SJCRH30 (cell line): ENCODE results near the gene CPEB2. TPM values are rescaled to one million over a fixed set of nuclear protein-coding genes. Genes with fewer than 3 reads are reported as not detected.
A peak's percentile ranks its signal among the peaks of the same experiment; 100 is the strongest.

Experiments
- DNase-seq, 2 experiments: peaks; one replicate each; pipeline ENCODE4 v3.0.0-alpha.2; 2015 to 2020
- H3K27ac ChIP-seq: fragments of 250-450 bp; sonication (Bioruptor Pico); 2 replicates; pipeline ENCODE4 v1.5.1; 2020; ENCODE audit warnings: mild to moderate bottlenecking, moderate library complexity
- H3K27me3 ChIP-seq: fragments of 250-450 bp; sonication (Bioruptor Pico); 2 replicates; pipeline ENCODE4 v1.5.1; 2020; ENCODE audit warnings: mild to moderate bottlenecking, moderate library complexity
- H3K36me3 ChIP-seq: fragments of 250-450 bp; sonication (Bioruptor Pico); 2 replicates; pipeline ENCODE4 v1.5.1; 2020; ENCODE audit warnings: mild to moderate bottlenecking, moderate library complexity
- H3K4me1 ChIP-seq: fragments of 250-450 bp; sonication (Bioruptor Pico); 2 replicates; pipeline ENCODE4 v1.5.1; 2020; ENCODE audit warnings: mild to moderate bottlenecking, moderate library complexity
- H3K4me3 ChIP-seq: fragments of 250-450 bp; sonication (Bioruptor Pico); 2 replicates; pipeline ENCODE4 v1.5.1; 2020; ENCODE audit warnings: mild to moderate bottlenecking, moderate library complexity
- H3K9me3 ChIP-seq: fragments of 250-450 bp; sonication (Bioruptor Pico); replicated peaks from 2 replicates; pipeline ENCODE4 v1.5.1; 2020; ENCODE audit warnings: mild to moderate bottlenecking, moderate library complexity
- total RNA-seq: library from RNA; depleted of rRNA; stranded (reverse); fragments of >200 nt; shearing (Covaris generic); gene quantifications from 2 replicates; pipeline ENCODE4 v1.2.3, GENCODE V29; 2014

The CPEB2 gene
- total RNA-seq, 1 experiment from 2014 or later = 0.73 TPM

- DNase-seq = no peak
- Histone ChIP-seq H3K9me3 (no peaks in the 10 kb centered on the region), H3K4me1 (no peaks in the 10 kb centered on the region), H3K27me3 (no peaks in the 10 kb centered on the region), H3K36me3 (no peaks in the 10 kb centered on the region), H3K4me3 (no peak overlapping the region), H3K27ac (no peak overlapping the region)
Observed at GRCh38 chr4:15021311-15021710, 19.0 kb downstream of the CPEB2 start.

GRCh38 chr4:15021946-15022345 is 19.7 kb downstream of the CPEB2 start:
- H3K4me3 ChIP-seq = no peak overlapping the region
- H3K36me3 ChIP-seq = no peaks in the 10 kb centered on the region
- H3K27ac ChIP-seq = no peak overlapping the region
- H3K4me1 ChIP-seq = no peaks in the 10 kb centered on the region
- DNase-seq = no peak
- no peaks in the 10 kb centered on the region for H3K9me3 ChIP-seq
- H3K27me3 ChIP-seq = no peaks in the 10 kb centered on the region

GRCh38 chr4:15024386-15024785 is 22.1 kb downstream of the CPEB2 start:
- Histone ChIP-seq H3K4me1 (no peaks in the 10 kb centered on the region), H3K27me3 (no peaks in the 10 kb centered on the region), H3K27ac (no peak overlapping the region), H3K4me3 (no peak overlapping the region), H3K36me3 (no peaks in the 10 kb centered on the region), H3K9me3 (no peaks in the 10 kb centered on the region)
- no peak for DNase-seq

GRCh38 chr4:15025693-15026092 is 23.4 kb downstream of the CPEB2 start:
- Histone ChIP-seq H3K36me3 (no peaks in the 10 kb centered on the region), H3K4me1 (no peaks in the 10 kb centered on the region), H3K9me3 (no peaks in the 10 kb centered on the region), H3K27me3 (no peaks in the 10 kb centered on the region), H3K4me3 (no peak overlapping the region), H3K27ac (no peak overlapping the region)
- DNase-seq = no peak

- Histone ChIP-seq H3K4me3 (no peak overlapping the region), H3K27ac (no peak overlapping the region), H3K4me1 (no peaks in the 10 kb centered on the region), H3K9me3 (no peaks in the 10 kb centered on the region), H3K36me3 (no peaks in the 10 kb centered on the region), H3K27me3 (no peaks in the 10 kb centered on the region)
- DNase-seq = no peak
Observed at GRCh38 chr4:15027921-15028435, 25.7 kb downstream of the CPEB2 start.

GRCh38 chr4:15031197-15031596 is 28.9 kb downstream of the CPEB2 start:
- Histone ChIP-seq H3K27ac (no peak overlapping the region), H3K36me3 (no peaks in the 10 kb centered on the region), H3K9me3 (no peaks in the 10 kb centered on the region), H3K4me1 (no peaks in the 10 kb centered on the region), H3K27me3 (no peaks in the 10 kb centered on the region), H3K4me3 (no peak overlapping the region)
- no peak for DNase-seq

- H3K4me1 ChIP-seq = no peaks in the 10 kb centered on the region
- DNase-seq = no peak
- H3K27ac ChIP-seq = no peak overlapping the region
- no peaks in the 10 kb centered on the region for H3K36me3 ChIP-seq
- no peak overlapping the region for H3K4me3 ChIP-seq
- no peaks in the 10 kb centered on the region for H3K9me3 ChIP-seq
- H3K27me3 ChIP-seq = no peaks in the 10 kb centered on the region
Observed at GRCh38 chr4:15031993-15032675, 29.9 kb downstream of the CPEB2 start.

GRCh38 chr4:15034071-15034764 is 31.9 kb downstream of the CPEB2 start:
- H3K4me1 ChIP-seq = no peaks in the 10 kb centered on the region

GRCh38 chr4:15035159-15035558 is 32.9 kb downstream of the CPEB2 start:
- no peak overlapping the region for H3K4me3 ChIP-seq
- no peaks in the 10 kb centered on the region for H3K36me3 ChIP-seq
- no peak overlapping the region for H3K27ac ChIP-seq
- H3K4me1 ChIP-seq = no peaks in the 10 kb centered on the region
- no peaks in the 10 kb centered on the region for H3K9me3 ChIP-seq
- no peaks in the 10 kb centered on the region for H3K27me3 ChIP-seq
- DNase-seq = no peak

More at GRCh38 chr4:15034071-15034764, 31.9 kb downstream of the CPEB2 start:
- H3K4me3 ChIP-seq = no peak overlapping the region
- H3K36me3 ChIP-seq = no peaks in the 10 kb centered on the region
- no peak overlapping the region for H3K27ac ChIP-seq
- no peaks in the 10 kb centered on the region for H3K9me3 ChIP-seq
- DNase-seq = peak; percentile 14 to 34
- no peaks in the 10 kb centered on the region for H3K27me3 ChIP-seq

- H3K9me3 ChIP-seq = no peaks in the 10 kb centered on the region
- no peaks in the 10 kb centered on the region for H3K36me3 ChIP-seq
- H3K27ac ChIP-seq = no peak overlapping the region
- no peaks in the 10 kb centered on the region for H3K4me1 ChIP-seq
- DNase-seq = no peak
- H3K27me3 ChIP-seq = no peaks in the 10 kb centered on the region
- H3K4me3 ChIP-seq = no peak overlapping the region
Observed at GRCh38 chr4:15037923-15038541, 35.8 kb downstream of the CPEB2 start.

GRCh38 chr4:15040916-15041463 is 38.7 kb downstream of the CPEB2 start:
- no peaks in the 10 kb centered on the region for H3K27me3 ChIP-seq
- H3K27ac ChIP-seq = no peak overlapping the region
- H3K9me3 ChIP-seq = no peaks in the 10 kb centered on the region
- DNase-seq = no peak
- H3K4me1 ChIP-seq = no peaks in the 10 kb centered on the region
- H3K4me3 ChIP-seq = no peak overlapping the region
- H3K36me3 ChIP-seq = no peaks in the 10 kb centered on the region

GRCh38 chr4:15042529-15043167 is 40.4 kb downstream of the CPEB2 start:
- H3K27ac ChIP-seq = no peak overlapping the region

GRCh38 chr4:15043226-15043625 is 40.9 kb downstream of the CPEB2 start:
- Histone ChIP-seq H3K4me3 (no peak overlapping the region), H3K27ac (no peak overlapping the region), H3K27me3 (no peaks in the 10 kb centered on the region), H3K9me3 (no peaks in the 10 kb centered on the region), H3K4me1 (no peaks in the 10 kb centered on the region), H3K36me3 (no peaks in the 10 kb centered on the region)
- DNase-seq = peak in 1 of 2 experiments; percentile 8

More at GRCh38 chr4:15042529-15043167, 40.4 kb downstream of the CPEB2 start:
- Histone ChIP-seq H3K4me1 (no peaks in the 10 kb centered on the region), H3K4me3 (no peak overlapping the region), H3K36me3 (no peaks in the 10 kb centered on the region), H3K27me3 (no peaks in the 10 kb centered on the region), H3K9me3 (no peaks in the 10 kb centered on the region)
- no peak for DNase-seq

- H3K27ac ChIP-seq = no peak overlapping the region
- no peak overlapping the region for H3K4me3 ChIP-seq
- H3K9me3 ChIP-seq = no peaks in the 10 kb centered on the region
- H3K36me3 ChIP-seq = no peaks in the 10 kb centered on the region
- H3K4me1 ChIP-seq = no peaks in the 10 kb centered on the region
- no peaks in the 10 kb centered on the region for H3K27me3 ChIP-seq
- no peak for DNase-seq
Observed at GRCh38 chr4:15043922-15044321, 41.6 kb downstream of the CPEB2 start.

GRCh38 chr4:15054541-15054940 is 52.3 kb downstream of the CPEB2 start:
- Histone ChIP-seq H3K4me1 (no peaks in the 10 kb centered on the region), H3K4me3 (no peak overlapping the region), H3K9me3 (no peaks in the 10 kb centered on the region), H3K27ac (no peak overlapping the region), H3K27me3 (no peaks in the 10 kb centered on the region), H3K36me3 (no peaks in the 10 kb centered on the region)
- no peak for DNase-seq
